ENCODE measurements around the gene SMYD3.
"Not testable (repeated sequence)": the region's sequence is repeated elsewhere in the genome, so short reads cannot be mapped to it uniquely, and the experiment has no call there.

Gene SMYD3

GRCh38 chr1:245807306-245807705 lies 699.8 kb downstream of the SMYD3 start:
- DNase-seq (ENCODE audit: low read depth in 2 of 2) = no peak

- no peak for DNase-seq (ENCODE audit: low read depth in 2 of 2)
Measured at GRCh38 chr1:245805532-245805931, 701.5 kb downstream of the SMYD3 start.

GRCh38 chr1:245804696-245805095 lies 702.4 kb downstream of the SMYD3 start:
- no peak for DNase-seq (ENCODE audit: low read depth in 2 of 2)

GRCh38 chr1:245803666-245804037 lies 703.4 kb downstream of the SMYD3 start:
- no peak for DNase-seq (ENCODE audit: low read depth in 2 of 2)

GRCh38 chr1:245802941-245803665 lies 704.0 kb downstream of the SMYD3 start:
- no peak for DNase-seq (ENCODE audit: low read depth in 2 of 2)

GRCh38 chr1:245800901-245801605 lies 706.0 kb downstream of the SMYD3 start:
- DNase-seq (ENCODE audit: low read depth in 2 of 2) = no peak

GRCh38 chr1:245798349-245798711 lies 708.7 kb downstream of the SMYD3 start:
- DNase-seq (ENCODE audit: low read depth in 2 of 2) = no peak

- no peak for DNase-seq (ENCODE audit: low read depth in 2 of 2)
Measured at GRCh38 chr1:245797592-245798348, 709.3 kb downstream of the SMYD3 start.

GRCh38 chr1:245791410-245792312 lies 715.4 kb downstream of the SMYD3 start:
- DNase-seq (ENCODE audit: low read depth in 2 of 2) = no peak

- DNase-seq (ENCODE audit: low read depth in 2 of 2) = no peak
Measured at GRCh38 chr1:245790441-245790840, 716.6 kb downstream of the SMYD3 start.

- no peak for DNase-seq (ENCODE audit: low read depth in 2 of 2)
Measured at GRCh38 chr1:245788886-245789285, 718.2 kb downstream of the SMYD3 start.

- DNase-seq (ENCODE audit: low read depth in 2 of 2) = no peak
Measured at GRCh38 chr1:245788269-245788668, 718.8 kb downstream of the SMYD3 start.

- no peak for DNase-seq (ENCODE audit: low read depth in 2 of 2)
Measured at GRCh38 chr1:245786948-245787347, 720.1 kb downstream of the SMYD3 start.

GRCh38 chr1:245779797-245780755 lies 727.0 kb downstream of the SMYD3 start:
- DNase-seq (ENCODE audit: low read depth in 2 of 2) = no peak

GRCh38 chr1:245777752-245778151 lies 729.3 kb downstream of the SMYD3 start:
- no peak for DNase-seq (ENCODE audit: low read depth in 2 of 2)

- no peak for DNase-seq (ENCODE audit: low read depth in 2 of 2)
Measured at GRCh38 chr1:245776694-245777332, 730.3 kb downstream of the SMYD3 start.

- DNase-seq (ENCODE audit: low read depth in 2 of 2) = no peak
Measured at GRCh38 chr1:245776139-245776538, 730.9 kb downstream of the SMYD3 start.

- DNase-seq (ENCODE audit: low read depth in 2 of 2) = not testable (repeated sequence)
Measured at GRCh38 chr1:245774931-245775330, 732.1 kb downstream of the SMYD3 start.

GRCh38 chr1:245774196-245774595 lies 732.9 kb downstream of the SMYD3 start:
- no peak for DNase-seq (ENCODE audit: low read depth in 2 of 2)

GRCh38 chr1:245773344-245773743 lies 733.7 kb downstream of the SMYD3 start:
- no peak for DNase-seq (ENCODE audit: low read depth in 2 of 2)

All from activated CD8-positive, alpha-beta memory T cell treated with anti-CD3 and anti-CD28 coated beads for 4 hours (primary cell).